Neural crest cell (in vitro differentiated cells): ENCODE measurements around the gene NCR3LG1. TPM values are rescaled to one million over a fixed set of nuclear protein-coding genes. Genes with fewer than 3 reads are reported as not detected.

ENCODE experiments used
- DNase-seq: peaks from one replicate; pipeline ENCODE4 v3.0.0; 2021; ENCODE audit warnings: low read depth, mixed read lengths, low spot score
- H3K27ac Mint-ChIP-seq: one replicate; pipeline ENCODE4 v1.8.0; 2021; ENCODE audit warnings: mild to moderate bottlenecking, mixed read lengths; ENCODE audit not compliant: unreplicated experiment
- H3K27me3 Mint-ChIP-seq: 2 replicates; pipeline ENCODE4 v1.8.0; 2021; ENCODE audit warnings: low read depth, mild to moderate bottlenecking, mixed read lengths
- H3K36me3 Mint-ChIP-seq: 2 replicates; pipeline ENCODE4 v1.8.0; 2021; ENCODE audit warnings: low read depth, mild to moderate bottlenecking, mixed read lengths
- H3K4me1 Mint-ChIP-seq: 2 replicates; pipeline ENCODE4 v1.8.0; 2021; ENCODE audit warnings: mixed read lengths
- H3K4me3 Mint-ChIP-seq: one replicate; pipeline ENCODE4 v1.8.0; 2021; ENCODE audit warnings: mild to moderate bottlenecking, mixed read lengths
- H3K9me3 Mint-ChIP-seq: 2 replicates; pipeline ENCODE4 v1.8.0; 2021; ENCODE audit warnings: mixed read lengths
- total RNA-seq: library from RNA; stranded (reverse); gene quantifications from 2 replicates; pipeline ENCODE4 v1.2.1, GENCODE V29; 2021
- TF ChIP-seq, protein P1 (sequence below): fragments of 200-600 bp; sonication (generic); conservative IDR thresholded peaks from 2 replicates; pipeline ENCODE4 v1.5.0; 2021; ENCODE audit warnings: antibody characterized with exemption, mild to moderate bottlenecking

NCR3LG1 gene
- total RNA-seq, 1 donor from 2014 or later = 18.8 TPM

DNA sequence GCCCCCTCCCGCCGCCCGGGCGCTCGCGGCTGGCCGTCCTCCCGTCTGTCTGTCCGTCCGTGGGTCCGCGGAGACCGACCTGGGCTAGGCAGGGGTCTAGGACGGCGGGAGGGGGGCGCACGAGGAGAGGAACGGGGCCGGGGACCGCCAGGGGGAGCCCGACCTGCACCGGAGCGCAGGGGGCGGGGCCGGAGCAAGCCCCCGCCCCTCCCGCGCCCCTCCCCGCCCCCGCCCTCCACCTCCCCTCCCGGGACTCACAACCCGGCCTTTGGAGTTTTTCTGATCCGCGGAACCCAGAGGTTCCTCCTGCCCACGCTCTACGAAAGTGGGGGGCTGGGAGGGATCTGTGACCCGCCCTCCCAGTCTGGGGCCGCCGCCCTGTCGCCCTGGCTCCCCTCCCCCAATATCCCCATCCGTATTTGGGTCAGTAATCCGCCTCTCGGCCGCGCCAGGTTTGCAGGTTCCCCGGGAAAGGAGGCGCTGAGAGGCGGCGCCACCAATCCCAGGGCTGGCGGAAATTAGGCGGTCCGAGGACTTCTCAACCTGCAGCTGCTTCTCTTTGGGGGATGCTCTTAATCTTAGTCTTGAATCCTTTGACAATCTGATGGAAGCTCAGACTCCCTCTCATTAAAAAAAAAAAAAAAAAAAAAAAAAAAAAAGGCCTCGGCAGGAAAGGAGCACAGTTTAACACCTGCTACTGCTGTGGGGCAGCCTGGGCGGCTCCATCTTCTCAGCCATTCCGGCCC lies 37.8 kb downstream of the NCR3LG1 start:
- peak; percentile 78 for DNase-seq
- Mint-ChIP-seq H3K4me1 (peaks cover 5% of the 10 kb centered on the region), H3K9me3 (no peaks in the 10 kb centered on the region), H3K4me3 (peak overlapping the region; percentile 84), H3K36me3 (no peaks in the 10 kb centered on the region), H3K27me3 (peaks cover 13% of the 10 kb centered on the region), H3K27ac (no peak overlapping the region)
- TF ChIP-seq, protein P1, sequence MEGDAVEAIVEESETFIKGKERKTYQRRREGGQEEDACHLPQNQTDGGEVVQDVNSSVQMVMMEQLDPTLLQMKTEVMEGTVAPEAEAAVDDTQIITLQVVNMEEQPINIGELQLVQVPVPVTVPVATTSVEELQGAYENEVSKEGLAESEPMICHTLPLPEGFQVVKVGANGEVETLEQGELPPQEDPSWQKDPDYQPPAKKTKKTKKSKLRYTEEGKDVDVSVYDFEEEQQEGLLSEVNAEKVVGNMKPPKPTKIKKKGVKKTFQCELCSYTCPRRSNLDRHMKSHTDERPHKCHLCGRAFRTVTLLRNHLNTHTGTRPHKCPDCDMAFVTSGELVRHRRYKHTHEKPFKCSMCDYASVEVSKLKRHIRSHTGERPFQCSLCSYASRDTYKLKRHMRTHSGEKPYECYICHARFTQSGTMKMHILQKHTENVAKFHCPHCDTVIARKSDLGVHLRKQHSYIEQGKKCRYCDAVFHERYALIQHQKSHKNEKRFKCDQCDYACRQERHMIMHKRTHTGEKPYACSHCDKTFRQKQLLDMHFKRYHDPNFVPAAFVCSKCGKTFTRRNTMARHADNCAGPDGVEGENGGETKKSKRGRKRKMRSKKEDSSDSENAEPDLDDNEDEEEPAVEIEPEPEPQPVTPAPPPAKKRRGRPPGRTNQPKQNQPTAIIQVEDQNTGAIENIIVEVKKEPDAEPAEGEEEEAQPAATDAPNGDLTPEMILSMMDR = peak; percentile 87

DNA sequence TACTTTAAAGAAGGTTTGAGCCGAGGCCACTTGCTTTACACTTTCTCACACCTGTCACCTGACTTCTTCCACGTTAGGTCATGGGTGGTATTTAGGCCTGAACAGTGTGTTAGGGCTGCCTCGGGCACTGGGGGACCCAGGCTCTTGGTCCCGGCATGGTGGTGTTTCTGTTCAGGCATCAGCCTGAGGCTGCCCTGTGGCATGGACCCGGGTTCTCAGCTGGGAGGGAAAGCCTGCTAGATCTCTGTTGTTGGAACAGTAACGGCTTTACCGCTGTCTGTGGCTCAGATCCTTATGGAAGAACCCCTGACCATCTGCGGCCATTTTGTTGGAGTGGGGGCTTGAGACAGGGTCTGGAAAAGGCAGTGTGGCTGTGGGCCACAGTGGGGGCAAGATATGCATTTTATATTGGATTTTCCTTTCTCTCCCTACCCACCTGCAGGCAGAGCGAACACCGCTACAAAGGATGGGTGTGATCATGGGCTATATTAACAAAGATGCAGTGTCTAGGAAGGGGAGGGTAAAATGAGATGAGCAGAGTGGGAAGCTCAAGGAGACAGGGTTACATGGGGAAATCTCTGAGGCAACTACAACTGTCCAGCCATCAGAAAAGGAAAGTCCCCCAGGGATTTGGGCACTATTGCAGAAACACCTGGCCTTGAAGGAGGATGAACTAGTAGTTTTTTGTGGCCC lies 38.5 kb downstream of the NCR3LG1 start:
- Mint-ChIP-seq H3K9me3 (no peaks in the 10 kb centered on the region), H3K27ac (no peak overlapping the region), H3K36me3 (no peaks in the 10 kb centered on the region), H3K4me1 (peaks cover 5% of the 10 kb centered on the region), H3K27me3 (peaks cover 13% of the 10 kb centered on the region), H3K4me3 (peak overlapping the region; percentile 60)
- no peak for DNase-seq
- TF ChIP-seq, protein P1 = no peak

DNA sequence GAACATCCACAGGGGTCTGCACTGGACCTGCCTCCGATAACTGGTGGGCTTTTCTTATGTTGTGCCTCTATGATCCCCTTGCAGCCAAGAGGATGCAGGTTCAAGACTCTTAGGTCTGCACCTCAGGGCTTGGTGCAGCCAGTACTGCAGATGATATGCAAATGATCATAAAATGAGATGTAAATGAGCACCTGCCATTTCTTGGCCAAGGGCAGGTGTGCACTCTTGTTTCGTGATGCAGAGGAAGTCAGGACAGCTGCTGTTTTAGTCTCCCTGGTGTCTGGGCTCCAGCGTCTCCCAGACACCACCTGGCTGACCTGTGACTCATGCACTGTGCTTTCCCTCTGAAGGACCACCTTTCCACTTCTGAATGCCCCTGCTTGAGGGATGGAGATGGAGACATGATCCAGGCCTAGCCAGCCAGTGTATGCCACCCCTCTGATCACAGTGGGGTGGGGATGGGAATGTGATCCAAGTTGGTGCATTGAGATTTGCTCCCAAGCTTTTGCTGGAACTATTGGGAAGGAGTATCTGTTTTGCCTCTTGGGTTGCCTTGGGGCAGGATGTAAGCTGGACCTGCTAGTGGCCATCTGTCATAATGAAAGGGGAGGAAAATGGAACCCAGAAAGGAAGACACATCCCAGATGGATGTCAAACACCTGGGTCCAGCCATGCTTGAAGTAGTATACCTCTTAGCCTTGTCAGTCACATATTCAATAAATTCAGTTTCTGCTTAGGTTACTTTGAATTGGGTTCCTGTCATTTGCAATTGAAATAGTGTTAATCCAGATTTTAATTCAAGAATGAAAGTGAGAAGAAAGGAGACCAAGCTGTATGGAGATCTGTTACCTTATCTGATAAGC lies 40.1 kb downstream of the NCR3LG1 start:
- TF ChIP-seq, protein P1 = no peak
- Mint-ChIP-seq H3K36me3 (no peaks in the 10 kb centered on the region), H3K4me1 (peaks cover 5% of the 10 kb centered on the region), H3K27ac (no peak overlapping the region), H3K27me3 (peaks cover 13% of the 10 kb centered on the region), H3K9me3 (no peaks in the 10 kb centered on the region), H3K4me3 (peak overlapping the region; percentile 28)
- DNase-seq = no peak

DNA sequence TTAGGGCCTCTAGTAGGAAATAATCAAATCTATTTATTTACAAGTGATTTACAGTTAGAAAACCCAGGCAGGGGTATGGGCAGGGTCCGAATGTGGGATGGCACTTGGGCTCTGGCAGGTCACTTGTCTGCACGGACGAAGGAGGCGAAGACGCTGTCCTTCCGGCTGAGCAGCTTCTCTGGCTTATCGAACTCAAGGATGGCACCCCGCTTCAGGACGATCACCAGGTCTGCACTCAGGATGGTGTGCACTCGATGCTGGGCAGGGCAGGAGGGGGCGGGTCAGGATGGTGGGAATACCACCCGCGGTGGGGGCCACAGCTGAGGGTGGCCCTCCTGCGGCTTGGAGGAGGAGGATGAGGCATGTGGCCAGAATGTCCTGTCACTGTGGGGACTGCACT lies 41.3 kb downstream of the NCR3LG1 start:
- Mint-ChIP-seq H3K4me3 (no peak overlapping the region), H3K9me3 (no peaks in the 10 kb centered on the region), H3K27me3 (peaks cover 13% of the 10 kb centered on the region), H3K36me3 (no peaks in the 10 kb centered on the region), H3K27ac (no peak overlapping the region), H3K4me1 (peaks cover 5% of the 10 kb centered on the region)
- TF ChIP-seq, protein P1 = no peak
- DNase-seq = no peak

GRCh38 chr11:17393472-17393871 lies 41.9 kb downstream of the NCR3LG1 start:
- no peak overlapping the region for H3K4me3 Mint-ChIP-seq

More at GRCh38 chr11:17393472-17393871, 41.9 kb downstream of the NCR3LG1 start:
- Mint-ChIP-seq H3K27ac (no peak overlapping the region), H3K36me3 (no peaks in the 10 kb centered on the region), H3K4me1 (peaks cover 5% of the 10 kb centered on the region), H3K27me3 (peaks cover 13% of the 10 kb centered on the region), H3K9me3 (no peaks in the 10 kb centered on the region)
- TF ChIP-seq, protein P1 = no peak
- no peak for DNase-seq
